MCF 10A (cell line): Measurements from ENCODE around the gene PARN. TPM values are rescaled to one million over a fixed set of nuclear protein-coding genes. Genes with fewer than 3 reads are reported as not detected.
A peak's percentile ranks its signal among the peaks of the same experiment; 100 is the strongest.

Source experiments
- BruUV-seq: library from RNA; stranded (reverse); fragments of 400-500 nt; replicated peaks from 2 replicates; lab custom pipeline; 2021; lab: Mats Ljungman, UMichigan
- CTCF ChIA-PET: fragments of 300-600 bp; sonication (Branson Sonifier 250); formaldehyde crosslinking; extraction: SDS; loops from one replicate; lab custom pipeline; 2021; ENCODE audit warnings: antibody characterized with exemption, inconsistent platforms; lab: Yijun Ruan, JAX
- POLR2A ChIA-PET: fragments of 300-600, 350-650 bp; sonication (Branson Sonifier 250); formaldehyde crosslinking; extraction: SDS; loops from one replicate; lab custom pipeline; 2020; ENCODE audit warnings: antibody characterized with exemption, inconsistent platforms; lab: Yijun Ruan, JAX
- DNase-seq: peaks from one replicate; pipeline ENCODE4 v3.0.0-alpha.2; 2018; ENCODE audit not compliant: unreplicated experiment
- H3K27ac Mint-ChIP-seq: one replicate; pipeline ENCODE4 v1.8.0; 2022; ENCODE audit warnings: mild to moderate bottlenecking, low read depth, mixed read lengths; ENCODE audit not compliant: unreplicated experiment
- H3K27me3 Mint-ChIP-seq: one replicate; pipeline ENCODE4 v1.8.0; 2022; ENCODE audit warnings: mixed read lengths; ENCODE audit not compliant: insufficient read depth, unreplicated experiment
- H3K36me3 Mint-ChIP-seq: one replicate; pipeline ENCODE4 v1.8.0; 2022; ENCODE audit warnings: mild to moderate bottlenecking, moderate library complexity, mixed read lengths; ENCODE audit not compliant: insufficient read depth, unreplicated experiment
- H3K4me1 Mint-ChIP-seq: one replicate; pipeline ENCODE4 v1.8.0; 2022; ENCODE audit warnings: mixed read lengths; ENCODE audit not compliant: insufficient read depth, unreplicated experiment
- H3K4me3 Mint-ChIP-seq: one replicate; pipeline ENCODE4 v1.8.0; 2022; ENCODE audit warnings: mild to moderate bottlenecking, moderate library complexity, mixed read lengths; ENCODE audit not compliant: unreplicated experiment
- H3K9me3 Mint-ChIP-seq: one replicate; pipeline ENCODE4 v1.8.0; 2022; ENCODE audit warnings: mixed read lengths; ENCODE audit not compliant: unreplicated experiment
- intact Hi-C: fragments of 100-400 bp; cut with micrococcal nuclease; formaldehyde crosslinking; loops from 2 replicates; pipeline ENCODE4 v1.14.1; 2022
- total RNA-seq: library from RNA; stranded (reverse); gene quantifications from 2 replicates; pipeline ENCODE4 v1.2.3, GENCODE V29; 2022
- TF ChIP-seq, protein P1 (sequence below): fragments of 200-600 bp; IDR thresholded peaks from one replicate; pipeline ENCODE4 v1.8.0; 2022; ENCODE audit warnings: antibody characterized with exemption, mild to moderate bottlenecking; ENCODE audit not compliant: unreplicated experiment

Gene PARN
- total RNA-seq, 1 experiment from 2014 or later = 35.0 TPM

DNA sequence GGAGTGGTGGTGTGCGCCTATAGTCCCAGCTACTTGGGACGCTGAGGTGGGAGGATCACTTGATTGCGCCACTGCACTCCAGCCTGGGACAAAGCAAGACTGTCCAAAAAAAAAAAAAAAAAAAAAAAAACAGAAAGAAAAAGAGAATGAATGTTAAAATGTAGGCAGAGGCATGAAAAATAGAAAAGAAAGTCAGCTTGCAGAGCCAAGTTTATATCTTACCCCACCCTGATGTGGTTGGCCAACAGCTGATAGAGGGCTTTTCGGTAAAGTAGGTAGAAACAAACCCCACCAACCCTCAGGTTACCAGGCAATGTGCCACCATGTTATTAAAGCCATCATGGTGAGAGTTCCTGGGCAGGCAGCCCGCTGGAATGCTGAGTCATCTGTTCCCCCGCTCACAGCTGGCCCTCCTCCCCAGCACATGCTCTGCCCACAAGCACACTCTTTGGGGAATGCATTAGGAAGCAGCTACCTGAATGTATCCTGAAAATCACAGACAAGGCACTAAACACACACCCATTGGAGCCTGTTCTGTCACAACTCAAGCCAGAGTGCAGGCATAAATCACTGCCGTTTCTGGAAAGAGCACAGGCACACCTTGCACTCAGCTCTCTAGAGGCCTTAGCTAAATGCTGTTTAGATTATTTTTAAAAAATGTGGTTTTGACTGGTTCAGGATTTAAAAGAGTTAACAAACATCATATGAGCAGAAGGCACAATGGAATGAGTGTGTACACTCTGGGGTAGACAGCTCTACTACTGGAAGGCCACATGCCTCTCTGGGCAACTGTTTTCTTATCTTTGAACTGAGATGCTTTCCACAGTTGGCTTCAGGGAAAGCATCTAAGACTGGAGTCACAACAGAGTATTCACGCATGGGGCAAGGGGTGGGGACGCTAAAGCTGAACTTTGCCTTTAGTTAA lies 128.5 kb downstream of the PARN start:
- TF ChIP-seq, protein P1, sequence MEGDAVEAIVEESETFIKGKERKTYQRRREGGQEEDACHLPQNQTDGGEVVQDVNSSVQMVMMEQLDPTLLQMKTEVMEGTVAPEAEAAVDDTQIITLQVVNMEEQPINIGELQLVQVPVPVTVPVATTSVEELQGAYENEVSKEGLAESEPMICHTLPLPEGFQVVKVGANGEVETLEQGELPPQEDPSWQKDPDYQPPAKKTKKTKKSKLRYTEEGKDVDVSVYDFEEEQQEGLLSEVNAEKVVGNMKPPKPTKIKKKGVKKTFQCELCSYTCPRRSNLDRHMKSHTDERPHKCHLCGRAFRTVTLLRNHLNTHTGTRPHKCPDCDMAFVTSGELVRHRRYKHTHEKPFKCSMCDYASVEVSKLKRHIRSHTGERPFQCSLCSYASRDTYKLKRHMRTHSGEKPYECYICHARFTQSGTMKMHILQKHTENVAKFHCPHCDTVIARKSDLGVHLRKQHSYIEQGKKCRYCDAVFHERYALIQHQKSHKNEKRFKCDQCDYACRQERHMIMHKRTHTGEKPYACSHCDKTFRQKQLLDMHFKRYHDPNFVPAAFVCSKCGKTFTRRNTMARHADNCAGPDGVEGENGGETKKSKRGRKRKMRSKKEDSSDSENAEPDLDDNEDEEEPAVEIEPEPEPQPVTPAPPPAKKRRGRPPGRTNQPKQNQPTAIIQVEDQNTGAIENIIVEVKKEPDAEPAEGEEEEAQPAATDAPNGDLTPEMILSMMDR = no peak
- DNase-seq = peak; percentile 96
- ChIA-PET POLR2A (interaction anchor here (0.6 to 8.6 kb wide), 16 partner anchors 9 to 202 kb away, joined by 3 to 119 read pairs (median 5); no protein-coding TSS in a partner anchor), CTCF (interaction anchor here (0.6 to 3.3 kb wide), 11 partner anchors 9 to 254 kb away, joined by 3 to 30 read pairs (median 4); no protein-coding TSS in a partner anchor)
- peaks cover 56% of the 10 kb centered on the region for H3K4me1 Mint-ChIP-seq
- no TSS peak for BruUV-seq
- H3K27me3 Mint-ChIP-seq = no peaks in the 10 kb centered on the region
- intact Hi-C loops = loop anchor here (1.0 to 2.0 kb wide), 2 partner anchors 15 to 27 kb away; no protein-coding TSS in a partner anchor
- no peaks in the 10 kb centered on the region for H3K9me3 Mint-ChIP-seq
- H3K27ac Mint-ChIP-seq = peak overlapping the region; percentile 78
- H3K4me3 Mint-ChIP-seq = peak overlapping the region; percentile 57
- H3K36me3 Mint-ChIP-seq = no peaks in the 10 kb centered on the region

DNA sequence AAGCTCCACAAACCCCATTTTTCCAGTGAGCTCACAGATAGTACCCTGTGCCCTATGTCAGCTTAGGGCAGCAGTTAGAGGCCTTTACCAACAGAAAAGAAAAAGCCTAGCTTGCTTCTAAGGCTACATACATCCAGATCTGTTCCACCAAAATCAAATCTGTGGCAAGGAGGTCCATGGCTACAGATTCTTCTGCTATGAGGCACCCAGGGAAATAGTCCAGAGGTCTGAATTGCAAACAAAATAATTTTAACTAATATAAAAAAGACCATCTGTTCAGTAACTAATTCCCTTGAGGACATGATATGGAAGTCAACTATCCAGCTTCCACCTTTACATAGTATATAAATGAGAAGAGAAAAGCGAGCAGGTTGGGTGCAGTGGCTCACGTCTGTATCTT lies 129.3 kb downstream of the PARN start:
- H3K4me3 Mint-ChIP-seq = no peak overlapping the region
- H3K9me3 Mint-ChIP-seq = no peaks in the 10 kb centered on the region
- DNase-seq = no peak
- H3K27ac Mint-ChIP-seq = peak overlapping the region; percentile 78
- TF ChIP-seq, protein P1 = no peak
- CTCF ChIA-PET = interaction anchor here (0.6 to 3.1 kb wide), 10 partner anchors 10 to 222 kb away, joined by 3 to 22 read pairs (median 4); no protein-coding TSS in a partner anchor
- POLR2A ChIA-PET = interaction anchor here (1.0 to 8.6 kb wide), 9 partner anchors 10 to 201 kb away, joined by 3 to 119 read pairs (median 8); no protein-coding TSS in a partner anchor
- intact Hi-C loops = loop anchor here (1.0 to 2.0 kb wide), 2 partner anchors 14 to 28 kb away; no protein-coding TSS in a partner anchor
- H3K36me3 Mint-ChIP-seq = no peaks in the 10 kb centered on the region
- H3K4me1 Mint-ChIP-seq = peaks cover 51% of the 10 kb centered on the region
- H3K27me3 Mint-ChIP-seq = no peaks in the 10 kb centered on the region
- BruUV-seq = no TSS peak

DNA sequence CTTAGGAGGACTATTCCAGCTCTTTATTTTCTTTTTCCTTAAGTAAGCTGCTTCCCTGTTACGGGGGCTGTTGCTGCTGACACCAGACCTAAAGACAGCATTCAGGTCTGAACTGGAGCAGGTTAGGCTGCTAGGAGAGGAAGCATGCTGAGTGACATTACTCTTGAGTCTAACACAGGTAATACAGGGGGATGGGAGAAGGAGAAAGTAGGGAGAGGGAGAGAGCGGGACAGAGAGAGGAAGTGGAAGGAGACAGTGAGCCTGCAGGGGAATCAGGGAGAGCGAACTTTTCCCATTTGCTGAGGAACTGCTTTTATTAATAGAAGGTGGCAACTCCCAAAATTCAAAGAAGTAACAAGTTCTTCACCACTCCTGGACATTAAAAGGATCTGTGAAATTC lies 130.9 kb downstream of the PARN start:
- TF ChIP-seq, protein P1 = no peak
- Mint-ChIP-seq H3K36me3 (no peaks in the 10 kb centered on the region), H3K27ac (peak overlapping the region; percentile 20), H3K4me1 (peaks cover 54% of the 10 kb centered on the region), H3K9me3 (no peaks in the 10 kb centered on the region), H3K4me3 (no peak overlapping the region), H3K27me3 (no peaks in the 10 kb centered on the region)
- no TSS peak for BruUV-seq
- intact Hi-C loops = no loop called here
- ChIA-PET CTCF (interaction anchor here (0.6 to 2.1 kb wide), 5 partner anchors 10 to 209 kb away, joined by 3 to 14 read pairs (median 5); no protein-coding TSS in a partner anchor), POLR2A (interaction anchor here (0.6 to 8.6 kb wide), 4 partner anchors 12 to 142 kb away, joined by 3 to 119 read pairs (median 4); no protein-coding TSS in a partner anchor)
- DNase-seq = no peak
